Glutamatergic neuron (in vitro differentiated cells): Measurements from ENCODE around the gene C18orf54. TPM values are rescaled to one million over a fixed set of nuclear protein-coding genes. Genes with fewer than 3 reads are reported as not detected.

Experiments used
- DNase-seq: peaks from one replicate; pipeline ENCODE4 v3.0.0; 2022
- H3K27ac Mint-ChIP-seq: one replicate; pipeline ENCODE4 v1.8.0; 2020; ENCODE audit warnings: mild to moderate bottlenecking, mixed read lengths, inconsistent platforms; ENCODE audit not compliant: unreplicated experiment
- H3K27me3 Mint-ChIP-seq: one replicate; pipeline ENCODE4 v1.8.0; 2020; ENCODE audit warnings: mild to moderate bottlenecking, moderate library complexity, mixed read lengths, inconsistent platforms; ENCODE audit not compliant: unreplicated experiment
- H3K36me3 Mint-ChIP-seq: one replicate; pipeline ENCODE4 v1.8.0; 2020; ENCODE audit warnings: mild to moderate bottlenecking, mixed read lengths, inconsistent platforms; ENCODE audit not compliant: unreplicated experiment
- H3K4me1 Mint-ChIP-seq: one replicate; pipeline ENCODE4 v1.8.0; 2020; ENCODE audit warnings: mild to moderate bottlenecking, low read depth, mixed read lengths, inconsistent platforms; ENCODE audit not compliant: unreplicated experiment
- H3K4me3 Mint-ChIP-seq: one replicate; pipeline ENCODE4 v1.8.0; 2020; ENCODE audit warnings: mild to moderate bottlenecking, mixed read lengths, inconsistent platforms; ENCODE audit not compliant: unreplicated experiment
- H3K9me3 Mint-ChIP-seq: one replicate; pipeline ENCODE4 v1.8.0; 2020; ENCODE audit warnings: mild to moderate bottlenecking, moderate library complexity, mixed read lengths, inconsistent platforms; ENCODE audit not compliant: unreplicated experiment
- CTCF ChIP-seq: fragments of 200-600 bp; sonication (generic); IDR thresholded peaks from one replicate; pipeline ENCODE4 v1.5.0; 2021; ENCODE audit not compliant: partially characterized antibody, unreplicated experiment
- total RNA-seq: library from RNA; stranded (reverse); fragmentation: NEBNext Ultra II Directional; extraction: Animal tissue kit (Norgen Biotek cat#: 25700); gene quantifications from one replicate; pipeline ENCODE4 v1.2.1, GENCODE V29; 2021; ENCODE audit not compliant: unreplicated experiment

Gene C18orf54
- total RNA-seq, 1 donor from 2014 or later, result 20.0 TPM

- peaks cover 7% of the 10 kb centered on the region for H3K27me3 Mint-ChIP-seq
- peaks cover 9% of the 10 kb centered on the region for H3K4me1 Mint-ChIP-seq
- H3K36me3 Mint-ChIP-seq, result no peaks in the 10 kb centered on the region
- H3K9me3 Mint-ChIP-seq, result peaks cover 14% of the 10 kb centered on the region
- no peak overlapping the region for H3K27ac Mint-ChIP-seq
- no peak for TF ChIP-seq CTCF
- DNase-seq, result no peak
- H3K4me3 Mint-ChIP-seq, result no peak overlapping the region
These were observed 2.7 kb downstream of the C18orf54 start for GRCh38 chr18:54360406-54360805.

- Mint-ChIP-seq H3K9me3 (peaks cover 1% of the 10 kb centered on the region), H3K4me3 (no peak overlapping the region), H3K4me1 (no peaks in the 10 kb centered on the region), H3K27ac (no peak overlapping the region), H3K27me3 (no peaks in the 10 kb centered on the region), H3K36me3 (no peaks in the 10 kb centered on the region)
- DNase-seq, result no peak
- no peak for TF ChIP-seq CTCF
These were observed 20.4 kb downstream of the C18orf54 start for GRCh38 chr18:54378057-54378456.

- no peak for DNase-seq
- Mint-ChIP-seq H3K4me3 (no peak overlapping the region), H3K4me1 (peaks cover 7% of the 10 kb centered on the region), H3K36me3 (no peaks in the 10 kb centered on the region), H3K27ac (no peak overlapping the region), H3K27me3 (no peaks in the 10 kb centered on the region), H3K9me3 (peaks cover 1% of the 10 kb centered on the region)
- no peak for TF ChIP-seq CTCF
These were observed 23.9 kb downstream of the C18orf54 start for GRCh38 chr18:54381640-54382039.

- Mint-ChIP-seq H3K36me3 (no peaks in the 10 kb centered on the region), H3K4me3 (no peak overlapping the region), H3K9me3 (peaks cover 1% of the 10 kb centered on the region), H3K27ac (no peak overlapping the region), H3K4me1 (peaks cover 7% of the 10 kb centered on the region), H3K27me3 (no peaks in the 10 kb centered on the region)
- TF ChIP-seq CTCF, result no peak
- no peak for DNase-seq
These were observed 24.4 kb downstream of the C18orf54 start for GRCh38 chr18:54382076-54382475.

- no peak overlapping the region for H3K4me3 Mint-ChIP-seq
- peaks cover 1% of the 10 kb centered on the region for H3K9me3 Mint-ChIP-seq
- H3K36me3 Mint-ChIP-seq, result no peaks in the 10 kb centered on the region
- H3K4me1 Mint-ChIP-seq, result peaks cover 8% of the 10 kb centered on the region
- DNase-seq, result no peak
- H3K27me3 Mint-ChIP-seq, result no peaks in the 10 kb centered on the region
- TF ChIP-seq CTCF, result no peak
- no peak overlapping the region for H3K27ac Mint-ChIP-seq
These were observed 25.1 kb downstream of the C18orf54 start for GRCh38 chr18:54382733-54383252.
